Endothelial cell of umbilical vein (primary cell): ENCODE data around the gene SMYD4. TPM values are rescaled to one million over a fixed set of nuclear protein-coding genes. Genes with fewer than 3 reads are reported as not detected.

Experiments used
- BruUV-seq: library from RNA; stranded (reverse); fragments of 400-500 nt; replicated peaks from 2 replicates; lab custom pipeline; 2021; lab: Mats Ljungman, UMichigan
- CTCF ChIA-PET: fragments of 300-600, 350-600 bp; sonication (Branson Sonifier 250); formaldehyde crosslinking; loops from one replicate; lab custom pipeline; 2021; ENCODE audit warnings: antibody characterized with exemption, inconsistent platforms; lab: Charles Lee
- POLR2A ChIA-PET: fragments of 300-600, 350-600 bp; sonication (Branson Sonifier 250); formaldehyde crosslinking; loops from one replicate; lab custom pipeline; 2021; ENCODE audit warnings: antibody characterized with exemption, inconsistent platforms; lab: Charles Lee
- DNase-seq: peaks from one replicate; pipeline ENCODE4 v3.0.0-alpha.2; 2011; ENCODE audit warnings: low read depth, low spot score
- FAIRE-seq: peaks from 2 replicates; lab custom pipeline; 2011; peaks lifted over from hg19 to GRCh38; lab: Jason Lieb, UNC
- H2AFZ ChIP-seq: 2 replicates; pipeline ENCODE4 v1.6.0; 2012; ENCODE audit warnings: low read depth, low read length, control low read depth, inconsistent platforms
- H3K27ac ChIP-seq: 2 replicates; pipeline ENCODE4 v1.5.1; 2011; ENCODE audit warnings: low read depth, mild to moderate bottlenecking, control low read depth, low read length, moderate library complexity; ENCODE audit not compliant: insufficient read depth
- H3K27me3 ChIP-seq, 2 experiments: 2 replicates each; pipeline versions ENCODE4 v1.6.0 to v1.6.1; 2011; ENCODE audit warnings: low read length in 2 of 2, mixed read lengths in 1 of 2; ENCODE audit not compliant: control insufficient read depth in 2 of 2, insufficient read depth in 2 of 2
- H3K36me3 ChIP-seq, 2 experiments: 2 replicates in 1 of 2; 3 replicates in 1 of 2; pipeline ENCODE4 v1.5.1; 2011; ENCODE audit warnings: low read length in 2 of 2, mild to moderate bottlenecking in 1 of 2, moderate library complexity in 1 of 2; ENCODE audit not compliant: control insufficient read depth in 2 of 2, insufficient read depth in 2 of 2; ENCODE audit errors: extremely low read depth in 1 of 2
- H3K4me1 ChIP-seq: 3 replicates; pipeline ENCODE4 v1.5.1; 2011; ENCODE audit warnings: mild to moderate bottlenecking, low read length; ENCODE audit not compliant: control insufficient read depth, insufficient read depth; ENCODE audit errors: extremely low read depth
- H3K4me2 ChIP-seq: 2 replicates; pipeline ENCODE4 v1.6.1; 2011; ENCODE audit warnings: low read length, control low read depth, mixed read lengths; ENCODE audit not compliant: insufficient read depth
- H3K4me3 ChIP-seq, 3 experiments: fragments of 200-600 bp in 1 of 3; sonication (generic), shearing (Covaris generic) in 1 of 3; replicated peaks in 1 of 3; 2 replicates each; pipeline ENCODE4 v1.5.1; 2011 to 2016; ENCODE audit warnings: control low read depth in 3 of 3, low read length in 3 of 3, mild to moderate bottlenecking in 2 of 3, inconsistent platforms in 1 of 3, low read depth in 1 of 3, moderate library complexity in 1 of 3; ENCODE audit not compliant: insufficient read depth in 1 of 3
- H3K79me2 ChIP-seq: 2 replicates; pipeline ENCODE4 v1.6.0; 2012; ENCODE audit warnings: low read length, inconsistent platforms; ENCODE audit not compliant: control insufficient read depth, insufficient read depth
- H3K9ac ChIP-seq: replicated peaks from 2 replicates; pipeline ENCODE3; 2011; ENCODE audit warnings: low read length, control low read depth; ENCODE audit not compliant: insufficient read depth; ENCODE audit errors: extremely low read depth
- H3K9me1 ChIP-seq: replicated peaks from 3 replicates; pipeline ENCODE4 v1.6.0; 2011; ENCODE audit warnings: mild to moderate bottlenecking, low read length; ENCODE audit not compliant: control insufficient read depth, insufficient read depth; ENCODE audit errors: extremely low read depth
- H3K9me3 ChIP-seq: replicated peaks from 2 replicates; pipeline ENCODE4 v1.5.1; 2012; ENCODE audit warnings: low read length, inconsistent platforms; ENCODE audit not compliant: control insufficient read depth, insufficient read depth
- H4K20me1 ChIP-seq: replicated peaks from 2 replicates; pipeline ENCODE3; 2011; ENCODE audit warnings: mild to moderate bottlenecking, low read length; ENCODE audit not compliant: control insufficient read depth, insufficient read depth; ENCODE audit errors: extremely low read depth
- EZH2 ChIP-seq: IDR thresholded peaks from 2 replicates; pipeline ENCODE4 v1.6.1; 2012; ENCODE audit warnings: borderline replicate concordance, low read depth, mild to moderate bottlenecking, moderate library complexity, low read length, inconsistent platforms; ENCODE audit not compliant: severe bottlenecking
- FOS ChIP-seq: IDR thresholded peaks from 2 replicates; pipeline ENCODE4 v1.6.1; 2011; ENCODE audit warnings: mild to moderate bottlenecking, low read length, moderate library complexity, borderline replicate concordance; ENCODE audit not compliant: insufficient read depth
- GATA2 ChIP-seq: IDR thresholded peaks from 2 replicates; pipeline ENCODE4 v1.7.0; 2011; ENCODE audit warnings: low read depth, mild to moderate bottlenecking, moderate library complexity, mixed read lengths, low read length; ENCODE audit not compliant: insufficient read length, insufficient read depth
- JUN ChIP-seq: IDR thresholded peaks from 2 replicates; pipeline ENCODE4 v1.6.1; 2011; ENCODE audit warnings: borderline replicate concordance, low read depth; ENCODE audit not compliant: insufficient read length, insufficient read depth
- MYC ChIP-seq: IDR thresholded peaks from one replicate; pipeline ENCODE4 v1.6.1; 2011; ENCODE audit warnings: mild to moderate bottlenecking, low read depth, low read length
- POLR2A ChIP-seq: IDR thresholded peaks from 2 replicates; pipeline ENCODE4 v1.6.1; 2012; ENCODE audit warnings: low read depth, mild to moderate bottlenecking, control low read depth, low read length
- POLR2AphosphoS5 ChIP-seq: IDR thresholded peaks from 2 replicates; pipeline ENCODE4 v1.6.1; 2012; ENCODE audit warnings: low read depth, mild to moderate bottlenecking, control low read depth, low read length, moderate library complexity; ENCODE audit not compliant: insufficient read depth
- dilution Hi-C: fragments of 300-500 bp; cut with MboI; formaldehyde crosslinking; loops from one replicate; pipeline ENCODE4 v1.15.0; 2019; ENCODE audit warnings: low sequenced_read_pairs; ENCODE audit not compliant: extremely low pct_ligation_motif_present
- intact Hi-C: fragments of 100-400 bp; cut with micrococcal nuclease; formaldehyde crosslinking; loops from one replicate; pipeline ENCODE4 v1.10.0; 2022
- polyA plus RNA-seq, 4 experiments: library from polyadenylated mRNA; depleted of rRNA in 3 of 4; stranded (reverse) in 3 of 4; unstranded in 1 of 4; fragments of >200 nt; gene quantifications; 2 replicates each; pipeline versions ENCODE4 v1.2.1 to v1.2.3, GENCODE V29; 2011 to 2012; ENCODE audit warnings: missing spikeins in 1 of 4
- total RNA-seq: library from RNA; stranded (reverse); gene quantifications from 2 replicates; pipeline ENCODE4 v1.2.3, GENCODE V29; 2021
- TF ChIP-seq, protein P1 (sequence below): IDR thresholded peaks from 2 replicates; pipeline ENCODE4 v1.6.1; 2011; ENCODE audit not compliant: insufficient read depth, insufficient read length
- TF ChIP-seq, protein P2 (sequence below), 2 donors: IDR thresholded peaks; 1 replicate in 1 of 2; 2 replicates in 1 of 2; pipeline ENCODE4 v1.5.1; 2011; ENCODE audit warnings: low read length in 2 of 2, mild to moderate bottlenecking in 2 of 2, moderate library complexity in 2 of 2, control low read depth in 1 of 2, inconsistent platforms in 1 of 2, low read depth in 1 of 2; ENCODE audit not compliant: insufficient read depth in 1 of 2; ENCODE audit errors: extremely low read depth in 1 of 2

Gene SMYD4
- total and polyA plus RNA-seq, 2 donors (not counting 3 experiments of a cell fraction or from before 2014, with no cell fraction given): 6.0 to 14.6 TPM

DNA sequence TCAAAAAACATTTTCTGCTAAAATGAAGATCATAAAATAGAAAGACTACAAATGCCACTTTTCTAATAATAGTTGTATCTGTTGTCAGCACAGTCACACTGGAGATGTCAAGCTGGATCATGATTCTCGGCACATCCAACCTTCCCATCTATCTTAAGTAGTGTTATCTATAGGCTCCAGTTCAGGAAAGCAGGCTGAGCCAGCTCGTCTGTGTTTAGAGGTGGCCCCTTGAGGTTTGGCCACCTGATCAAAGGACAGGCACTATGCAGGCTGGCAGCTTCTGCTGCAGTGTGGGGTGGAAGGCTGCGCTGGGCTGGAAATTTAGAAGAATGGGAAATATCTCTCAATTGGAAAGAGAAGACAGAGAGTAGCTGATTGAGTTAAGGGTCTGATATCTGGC, 32.4 kb downstream of the SMYD4 start:
- H3K36me3 ChIP-seq: peaks cover 2 to 5% of the 10 kb centered on the region in 2 experiments
- H3K4me3 ChIP-seq: no peak overlapping the region
- no peak overlapping the region for H3K9ac ChIP-seq
- no peaks in the 10 kb centered on the region for H3K4me1 ChIP-seq
- intact Hi-C loops: no loop called here
- H3K79me2 ChIP-seq: peaks cover 1% of the 10 kb centered on the region
- TF ChIP-seq JUN: no peak
- TF ChIP-seq FOS: no peak
- no peaks in the 10 kb centered on the region for H3K27me3 ChIP-seq
- H3K27ac ChIP-seq: no peak overlapping the region
- H3K9me1 ChIP-seq: no peaks in the 10 kb centered on the region
- H3K4me2 ChIP-seq: no peak overlapping the region
- ChIA-PET CTCF (interaction anchor here (1.0 to 1.7 kb wide), 4 partner anchors 14 to 75 kb away, joined by 3 to 5 read pairs (median 3); no protein-coding TSS in a partner anchor), POLR2A (no interaction called here)
- H2AFZ ChIP-seq: no peak overlapping the region
- BruUV-seq: no TSS peak
- FAIRE-seq: no peak
- dilution Hi-C loops: no loop called here
- DNase-seq: no peak
- H4K20me1 ChIP-seq: no peaks in the 10 kb centered on the region
- no peaks in the 10 kb centered on the region for H3K9me3 ChIP-seq

DNA sequence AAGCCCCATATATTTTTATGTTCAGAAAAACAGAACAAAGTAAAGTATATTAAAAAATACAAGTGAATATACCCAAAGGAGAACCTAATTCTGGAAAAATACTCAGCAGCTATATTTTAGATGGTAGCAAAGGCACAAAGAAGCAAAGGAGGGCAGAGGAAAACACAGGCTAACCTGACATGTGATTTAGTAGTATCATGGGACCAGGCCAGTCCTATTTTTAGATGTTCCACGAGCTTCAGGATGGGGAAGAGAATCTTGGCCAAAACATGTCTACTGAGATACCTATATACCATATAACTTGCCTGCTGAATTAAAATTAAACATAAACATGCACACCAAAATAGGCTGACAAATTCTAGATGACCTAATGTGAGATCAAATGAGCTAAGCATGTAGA, 32.9 kb downstream of the SMYD4 start:
- no peaks in the 10 kb centered on the region for H3K27me3 ChIP-seq
- no peaks in the 10 kb centered on the region for H3K9me3 ChIP-seq
- no peaks in the 10 kb centered on the region for H3K9me1 ChIP-seq
- peaks cover 2 to 5% of the 10 kb centered on the region in 2 experiments for H3K36me3 ChIP-seq
- H3K79me2 ChIP-seq: peaks cover 1% of the 10 kb centered on the region
- ChIA-PET CTCF (interaction anchor here (1.0 to 1.7 kb wide), 3 partner anchors 13 to 75 kb away, joined by 3 to 5 read pairs (median 3); no protein-coding TSS in a partner anchor), POLR2A (interaction anchor here (0.6 kb wide), 1 partner anchor 35 kb away, joined by 3 read pairs; no protein-coding TSS in a partner anchor)
- H3K27ac ChIP-seq: no peak overlapping the region
- FAIRE-seq (no peak), DNase-seq (no peak)
- H3K4me3 ChIP-seq: no peak overlapping the region
- no peaks in the 10 kb centered on the region for H4K20me1 ChIP-seq
- dilution Hi-C loops: no loop called here
- H3K4me2 ChIP-seq: no peak overlapping the region
- no peak overlapping the region for H3K9ac ChIP-seq
- intact Hi-C loops: no loop called here
- no TSS peak for BruUV-seq
- no peaks in the 10 kb centered on the region for H3K4me1 ChIP-seq
- TF ChIP-seq GATA2: no peak
- no peak for TF ChIP-seq JUN
- no peak for TF ChIP-seq POLR2AphosphoS5
- TF ChIP-seq, protein P1, sequence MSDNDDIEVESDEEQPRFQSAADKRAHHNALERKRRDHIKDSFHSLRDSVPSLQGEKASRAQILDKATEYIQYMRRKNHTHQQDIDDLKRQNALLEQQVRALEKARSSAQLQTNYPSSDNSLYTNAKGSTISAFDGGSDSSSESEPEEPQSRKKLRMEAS: no peak
- TF ChIP-seq, protein P2, sequence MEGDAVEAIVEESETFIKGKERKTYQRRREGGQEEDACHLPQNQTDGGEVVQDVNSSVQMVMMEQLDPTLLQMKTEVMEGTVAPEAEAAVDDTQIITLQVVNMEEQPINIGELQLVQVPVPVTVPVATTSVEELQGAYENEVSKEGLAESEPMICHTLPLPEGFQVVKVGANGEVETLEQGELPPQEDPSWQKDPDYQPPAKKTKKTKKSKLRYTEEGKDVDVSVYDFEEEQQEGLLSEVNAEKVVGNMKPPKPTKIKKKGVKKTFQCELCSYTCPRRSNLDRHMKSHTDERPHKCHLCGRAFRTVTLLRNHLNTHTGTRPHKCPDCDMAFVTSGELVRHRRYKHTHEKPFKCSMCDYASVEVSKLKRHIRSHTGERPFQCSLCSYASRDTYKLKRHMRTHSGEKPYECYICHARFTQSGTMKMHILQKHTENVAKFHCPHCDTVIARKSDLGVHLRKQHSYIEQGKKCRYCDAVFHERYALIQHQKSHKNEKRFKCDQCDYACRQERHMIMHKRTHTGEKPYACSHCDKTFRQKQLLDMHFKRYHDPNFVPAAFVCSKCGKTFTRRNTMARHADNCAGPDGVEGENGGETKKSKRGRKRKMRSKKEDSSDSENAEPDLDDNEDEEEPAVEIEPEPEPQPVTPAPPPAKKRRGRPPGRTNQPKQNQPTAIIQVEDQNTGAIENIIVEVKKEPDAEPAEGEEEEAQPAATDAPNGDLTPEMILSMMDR (IDR thresholded peaks at IDR 0.05; ENCODE audit: extremely low read depth in 1 of 2, insufficient read depth in 1 of 2, low read depth in 1 of 2, low read length in 2 of 2): no peak
- TF ChIP-seq FOS: no peak
- no peak for TF ChIP-seq MYC
- no peak for TF ChIP-seq EZH2
- TF ChIP-seq POLR2A: no peak
- H2AFZ ChIP-seq: no peak overlapping the region
